Tibial nerve (tissue), 3 donors: ENCODE measurements around the gene HAUS7.

Source experiments
- POLR2A ChIP-seq, 2 donors: fragments of 450-650 bp; IDR thresholded peaks; one replicate each; pipeline ENCODE4 v1.6.1; 2017; ENCODE audit warnings: antibody characterized with exemption in 2 of 2, mild to moderate bottlenecking in 2 of 2, moderate library complexity in 2 of 2
- TF ChIP-seq, protein P1 (sequence below), 5 experiments: fragments of 200-600 bp in 3 of 5; fragments of 450-650 bp in 2 of 5; sonication (generic) in 3 of 5; IDR thresholded peaks; one replicate each; pipeline ENCODE4 v1.5.1; 2016 to 2019; ENCODE audit warnings: antibody characterized with exemption in 5 of 5, mild to moderate bottlenecking in 3 of 5, moderate library complexity in 2 of 5

DNA sequence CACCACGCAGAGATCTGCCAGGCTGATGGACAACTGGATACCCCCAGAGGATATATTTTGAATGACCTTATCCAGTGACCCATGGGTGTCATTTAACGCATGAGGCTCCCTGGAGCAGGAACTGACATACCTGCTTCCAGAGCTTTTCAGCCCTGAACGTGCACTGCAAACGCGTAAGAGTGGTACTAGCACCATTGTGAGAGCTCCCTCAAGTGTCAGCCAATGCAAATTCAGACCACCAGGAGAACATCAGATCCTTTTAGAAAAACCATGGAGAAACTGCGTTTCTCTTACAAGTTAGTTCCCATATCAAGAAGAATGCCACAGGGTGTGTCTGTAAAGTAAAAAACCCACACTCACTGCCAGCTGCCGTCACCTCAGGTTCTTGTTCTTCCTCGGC is 31.8 kb downstream of the HAUS7 start:
- TF ChIP-seq, protein P1, sequence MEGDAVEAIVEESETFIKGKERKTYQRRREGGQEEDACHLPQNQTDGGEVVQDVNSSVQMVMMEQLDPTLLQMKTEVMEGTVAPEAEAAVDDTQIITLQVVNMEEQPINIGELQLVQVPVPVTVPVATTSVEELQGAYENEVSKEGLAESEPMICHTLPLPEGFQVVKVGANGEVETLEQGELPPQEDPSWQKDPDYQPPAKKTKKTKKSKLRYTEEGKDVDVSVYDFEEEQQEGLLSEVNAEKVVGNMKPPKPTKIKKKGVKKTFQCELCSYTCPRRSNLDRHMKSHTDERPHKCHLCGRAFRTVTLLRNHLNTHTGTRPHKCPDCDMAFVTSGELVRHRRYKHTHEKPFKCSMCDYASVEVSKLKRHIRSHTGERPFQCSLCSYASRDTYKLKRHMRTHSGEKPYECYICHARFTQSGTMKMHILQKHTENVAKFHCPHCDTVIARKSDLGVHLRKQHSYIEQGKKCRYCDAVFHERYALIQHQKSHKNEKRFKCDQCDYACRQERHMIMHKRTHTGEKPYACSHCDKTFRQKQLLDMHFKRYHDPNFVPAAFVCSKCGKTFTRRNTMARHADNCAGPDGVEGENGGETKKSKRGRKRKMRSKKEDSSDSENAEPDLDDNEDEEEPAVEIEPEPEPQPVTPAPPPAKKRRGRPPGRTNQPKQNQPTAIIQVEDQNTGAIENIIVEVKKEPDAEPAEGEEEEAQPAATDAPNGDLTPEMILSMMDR (IDR thresholded peaks at IDR 0.05): no peak
- TF ChIP-seq POLR2A (IDR thresholded peaks at IDR 0.05): no peak
